GM18505 (cell line): ENCODE measurements around the gene SHOX.
"Not testable (repeated sequence)": the region's sequence is repeated elsewhere in the genome, so short reads cannot be mapped to it uniquely, and the experiment has no call there.

Experiments used
- ATAC-seq: cut with Tn5 transposase; IDR thresholded peaks from one replicate; pipeline ENCODE4 v1.9.1; 2021; ENCODE audit not compliant: unreplicated experiment
- POLR2A ChIP-seq: IDR thresholded peaks from 4 replicates; pipeline ENCODE4 v1.6.1; 2011; ENCODE audit warnings: borderline replicate concordance; ENCODE audit not compliant: insufficient read depth, insufficient read length; ENCODE audit errors: extremely low read depth

The SHOX gene

GRCh38 chrX:639151-639550 is 8.6 kb downstream of the SHOX start:
- TF ChIP-seq POLR2A: no peak
- ATAC-seq: no peak

- ATAC-seq: no peak
- no peak for TF ChIP-seq POLR2A
These were observed 10.1 kb downstream of the SHOX start for GRCh38 chrX:640641-641040.

GRCh38 chrX:641671-642435 is 11.3 kb downstream of the SHOX start:
- ATAC-seq: no peak
- TF ChIP-seq POLR2A: no peak

- TF ChIP-seq POLR2A: no peak
- no peak for ATAC-seq
These were observed 12.0 kb downstream of the SHOX start for GRCh38 chrX:642436-643240.

- no peak for ATAC-seq
- TF ChIP-seq POLR2A: no peak
These were observed 12.6 kb downstream of the SHOX start for GRCh38 chrX:643241-643595.

DNA sequence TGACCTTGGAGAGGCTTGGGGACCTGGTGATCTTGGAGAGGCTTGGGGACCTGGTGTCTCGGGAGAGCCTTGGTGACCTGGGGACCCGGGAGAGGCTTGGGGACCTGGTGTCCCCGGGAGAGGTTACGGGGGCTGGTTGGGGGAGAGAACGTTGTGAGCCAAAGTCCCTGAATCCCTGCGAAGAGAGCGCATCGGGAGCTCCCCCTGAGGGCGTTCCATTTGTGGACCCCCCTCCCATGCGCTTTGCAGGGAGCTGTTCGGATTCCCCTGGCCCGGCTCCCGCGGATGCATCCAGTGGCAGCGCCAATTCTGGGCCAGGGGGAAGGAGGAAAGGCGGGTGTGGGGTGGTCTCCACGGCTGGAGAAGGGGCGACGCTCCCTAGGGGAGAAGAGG is 13.3 kb downstream of the SHOX start:
- no peak for ATAC-seq
- no peak for TF ChIP-seq POLR2A

GRCh38 chrX:644304-645281 is 14.0 kb downstream of the SHOX start:
- TF ChIP-seq POLR2A: no peak
- ATAC-seq: no peak

GRCh38 chrX:646228-646495 is 15.6 kb downstream of the SHOX start:
- no peak for ATAC-seq
- TF ChIP-seq POLR2A: no peak

DNA sequence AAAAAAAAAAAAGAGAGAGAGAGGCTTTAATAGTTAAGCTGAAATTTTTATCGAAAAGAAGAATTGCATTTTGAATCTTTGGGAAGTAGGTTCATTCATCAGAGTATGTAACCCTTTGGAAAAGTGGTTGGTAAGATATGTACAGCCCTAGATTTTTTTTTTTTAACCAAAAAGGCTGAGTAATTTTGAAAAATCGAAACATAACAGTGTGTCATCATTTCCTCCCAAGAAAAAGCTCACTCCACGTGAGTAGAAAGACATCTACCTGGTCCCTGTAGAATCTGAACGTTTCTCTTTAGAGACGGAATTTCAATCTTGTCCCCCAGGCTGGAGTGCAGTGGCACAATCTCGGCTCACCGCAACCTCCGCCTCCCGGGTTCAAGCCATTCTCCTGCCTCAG is 16.2 kb downstream of the SHOX start:
- ATAC-seq: no peak
- TF ChIP-seq POLR2A: no peak

DNA sequence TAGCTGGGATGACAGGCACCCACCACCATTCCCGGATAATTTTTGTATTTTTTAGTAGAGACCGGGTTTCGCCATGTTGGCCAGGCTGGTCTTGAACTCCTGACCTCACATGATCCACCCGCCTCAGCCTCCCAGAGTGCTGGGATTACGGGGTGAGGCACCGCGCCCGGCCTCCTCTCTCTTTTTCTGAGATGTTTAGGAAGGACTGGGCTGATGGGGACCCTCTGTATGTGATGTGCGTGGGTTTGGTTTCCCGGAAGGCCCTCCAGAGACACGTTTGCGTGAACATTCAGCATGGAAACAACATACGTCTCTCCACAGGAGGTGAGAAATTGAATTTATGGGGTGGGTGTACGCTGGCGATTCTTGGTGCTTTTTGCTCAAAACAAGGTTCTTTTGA is 18.6 kb downstream of the SHOX start:
- TF ChIP-seq POLR2A: no peak
- no peak for ATAC-seq

DNA sequence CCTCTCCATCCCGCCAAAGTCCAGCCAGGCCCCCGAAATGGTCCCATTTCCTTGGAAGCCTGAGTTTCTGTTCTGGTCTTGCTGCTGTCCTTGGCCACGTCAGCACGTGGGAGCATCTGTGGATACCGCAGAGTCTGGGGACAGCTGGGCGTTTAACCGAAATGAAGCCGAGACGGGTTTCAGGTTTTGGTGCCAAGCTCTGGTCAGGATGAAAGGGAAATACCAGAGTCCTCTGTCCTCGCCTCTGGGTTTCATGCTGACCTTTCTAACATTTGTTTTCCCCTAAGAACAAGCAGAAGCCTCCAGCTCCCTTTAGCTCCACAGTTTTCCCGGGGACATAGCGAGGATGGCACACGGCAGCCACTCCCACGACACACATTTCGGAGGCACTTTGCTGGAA is 19.7 kb downstream of the SHOX start:
- no peak for ATAC-seq
- TF ChIP-seq POLR2A: no peak

GRCh38 chrX:650811-651210 is 20.2 kb downstream of the SHOX start:
- no peak for TF ChIP-seq POLR2A
- ATAC-seq: no peak

- not testable (repeated sequence) for ATAC-seq
These were observed 21.3 kb downstream of the SHOX start for GRCh38 chrX:651922-652321.
